ENCODE data around the gene ZNF627. TPM values are rescaled to one million over a fixed set of nuclear protein-coding genes. Genes with fewer than 3 reads are reported as not detected.

ZNF627 gene
- total and polyA plus RNA-seq, 2 donors (not counting 1 experiment from before 2014, with no cell fraction given), result 10.8 to 26.3 TPM

- Histone ChIP-seq H3K9me3 (ENCODE audit: control insufficient read depth, insufficient read depth, low read depth, low read length) (peaks cover 4% of the 10 kb centered on the region), H2AFZ (ENCODE audit: low read length) (no peak overlapping the region), H3K79me2 (ENCODE audit: control insufficient read depth, insufficient read depth, low read length) (peaks cover 2% of the 10 kb centered on the region), H3K27me3 (ENCODE audit: control insufficient read depth, insufficient read depth, low read length) (no peaks in the 10 kb centered on the region), H3K4me3 (replicated peaks in 1 of 4; ENCODE audit: control extremely low read depth in 1 of 4, insufficient read depth in 1 of 4, low read depth in 3 of 4, low read length in 4 of 4) (no peak overlapping the region), H3K9ac (ENCODE audit: insufficient read depth, low read length) (no peak overlapping the region), H3K36me3 (ENCODE audit: control insufficient read depth, insufficient read depth, low read length) (peaks cover 7% of the 10 kb centered on the region), H3K27ac (ENCODE audit: insufficient read depth, low read length) (no peak overlapping the region), H4K20me1 (ENCODE audit: control insufficient read depth, extremely low read depth, insufficient read depth, low read length) (no peaks in the 10 kb centered on the region), H3K4me1 (ENCODE audit: control insufficient read depth, extremely low read depth, insufficient read depth, low read length) (no peaks in the 10 kb centered on the region), H3K4me2 (ENCODE audit: extremely low read depth, insufficient read depth, low read length) (no peak overlapping the region)
- DNase-seq (ENCODE audit: low read depth in 2 of 2), result no peak
- TF ChIP-seq CTCF (conservative IDR thresholded peaks at IDR 0.05 in 1 of 2, IDR thresholded peaks at IDR 0.05 in 1 of 2; ENCODE audit: low read depth in 1 of 2, low read length in 2 of 2) (no peak), EZH2 (IDR thresholded peaks at IDR 0.05; ENCODE audit: low read length, missing control alignments) (no peak)
Measured at GRCh38 chr19:11611730-11612129, 14.4 kb downstream of the ZNF627 start.

GRCh38 chr19:11612816-11613511 is 15.7 kb downstream of the ZNF627 start:
- H3K79me2 ChIP-seq (ENCODE audit: control insufficient read depth, insufficient read depth, low read length), result peaks cover 2% of the 10 kb centered on the region

More at GRCh38 chr19:11612816-11613511, 15.7 kb downstream of the ZNF627 start:
- Histone ChIP-seq H3K27me3 (ENCODE audit: control insufficient read depth, insufficient read depth, low read length) (no peaks in the 10 kb centered on the region), H3K4me2 (ENCODE audit: extremely low read depth, insufficient read depth, low read length) (no peak overlapping the region), H3K27ac (ENCODE audit: insufficient read depth, low read length) (no peak overlapping the region), H2AFZ (ENCODE audit: low read length) (no peak overlapping the region), H3K9me3 (ENCODE audit: control insufficient read depth, insufficient read depth, low read depth, low read length) (peaks cover 15% of the 10 kb centered on the region), H3K36me3 (ENCODE audit: control insufficient read depth, insufficient read depth, low read length) (peaks cover 16% of the 10 kb centered on the region), H3K4me1 (ENCODE audit: control insufficient read depth, extremely low read depth, insufficient read depth, low read length) (no peaks in the 10 kb centered on the region), H3K4me3 (replicated peaks in 1 of 4; ENCODE audit: control extremely low read depth in 1 of 4, insufficient read depth in 1 of 4, low read depth in 3 of 4, low read length in 4 of 4) (no peak overlapping the region), H3K9ac (ENCODE audit: insufficient read depth, low read length) (no peak overlapping the region), H4K20me1 (ENCODE audit: control insufficient read depth, extremely low read depth, insufficient read depth, low read length) (no peaks in the 10 kb centered on the region)
- no peak for DNase-seq (ENCODE audit: low read depth in 2 of 2)
- TF ChIP-seq EZH2 (IDR thresholded peaks at IDR 0.05; ENCODE audit: low read length, missing control alignments) (no peak), CTCF (conservative IDR thresholded peaks at IDR 0.05 in 1 of 2, IDR thresholded peaks at IDR 0.05 in 1 of 2; ENCODE audit: low read depth in 1 of 2, low read length in 2 of 2) (no peak)
